CD4-positive, alpha-beta T cell treated with Interferon gamma for 1 hour (primary cell): Measurements from ENCODE around the gene LRRC28.

ENCODE experiments used
- DNase-seq: peaks from one replicate; pipeline ENCODE4 v3.0.0-alpha.2; 2020

The LRRC28 gene

DNA sequence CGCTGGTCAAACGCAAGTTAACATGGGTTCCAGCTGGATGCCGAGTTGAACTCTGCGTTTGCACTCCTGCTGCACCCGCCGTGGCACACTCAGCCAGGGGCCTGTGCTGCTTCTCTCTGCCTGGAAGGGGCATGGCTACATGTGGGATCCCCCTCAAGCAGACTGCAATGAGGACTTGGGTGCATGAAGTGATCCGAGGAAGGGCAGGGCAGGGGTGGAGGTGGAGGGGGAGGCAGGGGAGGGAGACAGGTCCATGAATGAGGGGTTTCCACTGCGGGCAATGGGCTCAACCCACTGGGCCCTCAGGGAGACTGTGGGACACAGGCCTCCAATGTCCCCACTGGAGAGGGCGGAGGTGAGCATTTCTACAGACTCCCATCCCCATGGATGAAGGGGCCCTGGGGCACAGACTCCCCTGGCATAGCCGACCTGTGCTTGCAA, 172.9 kb downstream of the LRRC28 start:
- DNase-seq = no peak

DNA sequence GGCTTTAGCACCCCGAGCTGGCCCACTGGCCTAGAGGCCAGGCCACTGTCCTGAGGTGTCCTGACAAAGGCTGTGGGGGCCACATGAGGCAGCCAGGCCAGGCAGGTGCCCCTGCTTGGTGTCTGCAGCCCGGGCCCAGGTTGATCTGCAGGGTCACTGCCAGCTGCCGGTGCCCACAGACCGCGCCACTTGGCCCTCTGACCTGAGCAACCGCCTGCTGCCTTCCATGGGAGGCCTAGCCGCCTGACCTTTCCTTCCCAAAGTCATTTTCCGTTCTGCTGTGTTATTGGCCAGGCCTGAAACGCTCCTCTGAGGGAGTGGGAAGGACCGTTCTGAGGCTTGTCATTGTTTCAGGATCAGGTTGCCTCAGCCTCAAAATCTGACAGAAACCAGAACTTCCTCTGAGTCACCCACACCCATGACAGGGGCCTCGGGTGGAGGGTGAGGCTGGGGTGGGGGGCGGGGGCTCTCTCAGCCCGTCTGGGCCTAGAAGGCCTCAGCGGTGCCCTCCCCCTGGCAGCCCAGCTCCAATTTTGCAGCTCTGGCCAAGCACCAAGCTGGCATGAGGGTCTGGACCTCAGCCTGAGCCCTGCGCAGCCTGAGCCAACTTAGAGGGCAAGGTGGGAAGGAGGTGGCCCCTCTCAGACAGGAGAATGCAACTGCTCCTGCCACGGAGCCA, 173.8 kb downstream of the LRRC28 start:
- peak; percentile 46 for DNase-seq

DNA sequence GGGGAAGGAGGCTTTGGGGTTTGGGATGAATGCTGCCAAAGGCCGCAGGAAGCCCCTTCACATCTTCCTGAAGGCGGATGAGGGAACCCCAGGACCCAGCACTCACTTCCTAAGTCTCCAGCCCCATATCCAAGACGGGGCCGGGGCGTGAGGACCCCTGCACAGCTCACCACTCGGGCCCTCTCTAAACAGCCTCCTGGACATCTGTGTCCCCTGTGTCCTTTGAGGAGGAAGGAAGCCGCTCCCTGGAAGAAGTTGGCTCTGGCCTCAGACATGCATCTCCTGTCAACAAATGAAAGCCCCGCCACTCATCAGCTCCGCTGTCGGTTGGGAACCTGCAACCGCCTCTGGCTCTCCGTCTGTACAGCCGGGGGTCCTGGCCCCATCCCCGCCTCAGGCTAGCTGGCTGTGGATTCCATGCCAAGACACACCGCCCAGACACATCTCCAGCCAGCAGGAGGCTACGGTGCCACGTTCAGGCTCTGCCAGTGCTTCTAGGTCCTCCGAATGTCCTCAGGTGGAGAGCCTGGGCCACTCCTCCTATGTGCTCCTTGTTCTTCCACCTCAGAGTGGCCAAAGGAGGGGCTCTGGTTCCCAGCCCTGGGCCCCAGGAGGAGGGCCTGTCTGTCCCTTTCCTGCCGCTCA, 174.5 kb downstream of the LRRC28 start:
- no peak for DNase-seq

DNA sequence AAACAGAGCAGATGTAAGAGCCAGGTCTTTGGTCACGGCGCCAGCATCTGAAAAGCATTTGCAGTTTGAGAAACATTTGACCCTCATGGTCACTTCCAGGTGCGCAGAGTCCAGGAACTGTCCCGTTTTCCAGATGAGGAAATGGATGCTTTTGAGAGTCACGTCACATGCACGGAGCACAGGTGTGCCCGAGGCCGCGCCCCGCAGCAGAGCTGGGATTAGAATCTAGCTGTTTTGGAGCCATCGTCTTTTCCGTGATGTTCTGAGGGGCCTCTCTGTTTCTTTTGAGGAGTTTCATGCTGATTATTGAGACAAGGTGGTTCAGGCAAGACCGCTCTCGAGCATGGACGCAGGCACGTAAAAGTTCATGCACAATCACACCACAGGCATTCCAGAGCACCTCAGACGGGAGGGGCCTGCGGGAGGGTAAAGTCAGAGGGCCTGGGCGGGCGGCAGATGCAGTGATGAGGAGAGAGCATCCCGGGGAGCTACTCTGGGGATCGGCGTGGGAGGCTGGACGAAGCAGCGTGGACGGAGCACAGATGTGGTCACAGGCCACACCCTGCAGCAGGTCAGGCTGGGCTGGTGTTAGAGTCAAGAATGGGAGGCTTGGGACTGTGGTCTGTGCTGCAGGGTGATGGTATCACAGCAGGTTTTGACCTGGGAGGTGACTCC, 175.3 kb downstream of the LRRC28 start:
- DNase-seq = no peak

DNA sequence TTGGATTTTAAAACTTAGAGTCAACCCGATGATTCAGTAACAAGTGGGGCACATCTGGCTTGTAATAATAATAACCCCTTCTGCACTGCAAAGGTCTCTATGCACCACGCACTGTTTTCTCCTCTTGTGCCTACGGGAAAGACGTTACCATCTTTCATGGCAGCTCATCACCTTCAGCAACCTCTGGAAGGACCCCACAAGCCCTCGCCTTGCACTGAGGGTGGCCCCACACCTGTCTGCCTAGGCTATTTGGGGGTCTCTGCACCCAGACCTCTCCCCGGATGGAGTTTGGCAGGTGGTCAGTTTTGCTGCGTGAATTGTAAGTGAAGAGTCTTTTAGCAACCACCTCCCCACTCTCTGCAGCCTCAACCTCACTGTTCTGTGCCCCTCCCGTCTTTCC, 175.9 kb downstream of the LRRC28 start:
- DNase-seq = no peak

DNA sequence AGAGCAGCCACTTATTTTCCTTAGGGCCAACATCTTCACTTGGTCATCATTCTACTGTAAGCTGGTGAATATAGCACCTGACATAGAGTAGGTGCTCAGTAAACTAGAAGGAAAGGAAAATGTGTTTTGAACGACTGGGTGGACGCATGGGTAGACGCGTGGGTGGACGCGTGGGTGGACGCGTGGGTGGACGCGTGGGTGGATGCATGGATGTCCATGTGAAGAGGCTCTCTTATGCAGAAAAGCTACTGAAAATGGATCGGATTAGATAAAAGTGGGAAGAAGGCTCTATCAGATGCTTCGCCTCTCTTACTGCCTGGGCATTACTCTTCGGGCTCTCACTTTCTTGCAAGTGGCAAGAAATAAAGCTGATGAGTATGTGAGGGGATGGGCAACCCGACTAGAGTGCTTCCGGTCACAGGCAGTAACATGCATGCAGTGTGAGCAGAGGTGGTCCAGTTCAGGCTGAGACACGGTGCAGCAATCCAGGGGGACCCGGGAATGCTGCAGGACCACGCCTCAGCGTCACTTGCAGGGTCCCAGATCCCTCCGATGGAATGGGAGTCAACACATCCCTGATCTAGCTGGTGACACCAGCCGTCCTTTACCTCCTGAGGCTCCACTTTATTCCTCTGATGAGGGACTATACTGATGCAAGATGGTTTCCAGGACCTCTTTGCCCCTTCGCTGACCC, 176.5 kb downstream of the LRRC28 start:
- no peak for DNase-seq

DNA sequence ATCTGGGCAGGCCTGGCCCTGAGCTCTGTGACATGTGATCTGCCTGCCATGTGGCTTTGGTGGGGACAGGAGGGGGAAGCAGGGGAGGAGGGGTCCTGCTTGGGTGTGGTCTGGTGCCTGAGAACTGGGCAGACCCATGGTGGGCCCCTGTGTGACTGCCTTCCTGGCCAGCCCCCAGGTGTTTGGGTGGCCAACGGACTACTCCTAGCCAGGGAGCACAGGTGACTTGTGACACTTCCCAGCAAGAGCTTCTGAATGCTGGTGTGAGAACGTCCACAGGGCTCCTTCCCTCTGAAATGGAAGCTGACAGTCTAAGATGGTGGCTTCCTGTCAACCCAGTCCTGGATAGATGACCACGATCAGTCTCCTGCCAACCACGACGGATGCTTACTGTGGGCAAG, 178.4 kb downstream of the LRRC28 start:
- no peak for DNase-seq

DNA sequence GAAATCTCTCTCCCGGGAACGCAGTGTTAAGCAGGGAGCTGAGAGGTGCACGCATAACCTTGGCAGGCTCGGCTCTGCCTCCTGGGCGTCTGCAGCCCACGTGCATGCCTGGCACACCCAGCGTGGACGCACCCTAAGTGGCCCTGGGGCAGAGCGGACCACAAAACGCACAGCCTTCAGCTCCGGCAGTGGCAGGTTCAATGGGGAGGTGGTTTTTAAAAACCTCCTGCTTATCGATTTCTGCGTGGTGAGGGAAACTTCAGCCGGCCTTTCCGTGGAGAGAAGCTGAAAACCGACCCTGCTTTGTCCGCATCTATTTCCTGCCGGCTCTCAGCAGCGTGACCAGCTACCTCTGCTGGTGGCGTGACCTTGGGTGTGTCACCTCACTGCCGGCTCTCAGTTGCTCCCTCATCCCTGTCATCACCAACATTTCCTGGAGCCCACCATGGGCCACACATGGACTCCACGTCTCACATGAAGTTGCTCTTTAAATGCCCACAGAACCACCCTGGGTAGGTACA, 179.7 kb downstream of the LRRC28 start:
- DNase-seq = no peak

DNA sequence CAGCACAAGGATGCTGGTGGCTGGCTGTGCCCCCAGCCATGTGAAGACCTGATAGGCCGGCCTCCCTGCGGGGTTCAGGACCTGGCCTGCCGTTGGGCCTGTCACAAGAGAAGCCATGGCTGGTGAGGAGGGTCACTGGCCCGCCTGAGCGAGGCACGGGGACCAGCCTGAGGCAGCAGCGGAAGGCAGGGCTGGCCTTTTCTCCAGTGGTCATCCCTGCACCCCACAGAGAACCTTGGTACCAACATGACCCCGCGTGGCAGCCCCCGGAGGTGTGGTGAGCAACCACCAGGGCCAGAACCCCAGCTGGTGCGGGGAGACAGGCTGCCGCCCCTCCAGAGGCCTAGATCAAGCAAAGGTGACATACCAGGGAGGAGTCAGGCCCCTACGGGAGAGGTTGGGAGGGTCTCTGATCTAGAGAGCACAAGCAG, 180.4 kb downstream of the LRRC28 start:
- no peak for DNase-seq

DNA sequence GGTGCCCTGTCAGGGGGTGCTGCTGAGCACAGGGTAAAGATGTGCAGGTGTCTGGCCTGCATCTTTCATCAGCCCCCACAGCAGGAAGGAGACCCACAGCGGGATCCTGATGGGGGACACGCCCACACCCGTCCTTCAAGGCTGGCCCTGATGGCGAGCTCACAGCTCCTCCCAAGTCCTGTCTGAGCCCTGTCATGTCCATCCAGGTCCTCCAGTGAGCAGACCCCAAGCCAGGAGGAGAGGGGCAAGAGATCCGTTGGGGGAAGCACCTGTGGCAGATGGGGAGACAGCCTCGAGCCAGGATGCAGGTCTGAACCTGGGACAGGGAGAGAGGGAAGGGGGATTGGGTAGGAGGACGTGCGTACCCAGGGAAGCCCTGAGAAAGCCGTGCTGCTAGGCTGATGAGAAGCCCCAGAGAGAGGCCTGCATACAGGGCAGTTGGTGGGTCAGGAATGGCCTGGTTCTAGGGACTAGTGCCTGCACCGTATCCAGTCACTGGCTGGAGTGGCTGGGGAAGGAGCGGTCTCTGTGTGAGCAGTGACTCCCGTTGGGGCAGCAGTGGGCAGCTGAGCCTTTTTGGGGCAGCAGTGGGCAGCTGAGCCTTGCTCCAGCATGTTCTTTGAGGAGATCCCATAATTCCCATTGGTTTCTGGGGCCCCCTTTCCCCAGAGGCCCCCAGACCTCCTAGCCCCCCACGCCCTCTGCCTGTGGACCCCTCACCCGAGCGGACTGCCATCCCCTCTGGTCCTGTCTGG, 181.2 kb downstream of the LRRC28 start:
- DNase-seq = no peak

DNA sequence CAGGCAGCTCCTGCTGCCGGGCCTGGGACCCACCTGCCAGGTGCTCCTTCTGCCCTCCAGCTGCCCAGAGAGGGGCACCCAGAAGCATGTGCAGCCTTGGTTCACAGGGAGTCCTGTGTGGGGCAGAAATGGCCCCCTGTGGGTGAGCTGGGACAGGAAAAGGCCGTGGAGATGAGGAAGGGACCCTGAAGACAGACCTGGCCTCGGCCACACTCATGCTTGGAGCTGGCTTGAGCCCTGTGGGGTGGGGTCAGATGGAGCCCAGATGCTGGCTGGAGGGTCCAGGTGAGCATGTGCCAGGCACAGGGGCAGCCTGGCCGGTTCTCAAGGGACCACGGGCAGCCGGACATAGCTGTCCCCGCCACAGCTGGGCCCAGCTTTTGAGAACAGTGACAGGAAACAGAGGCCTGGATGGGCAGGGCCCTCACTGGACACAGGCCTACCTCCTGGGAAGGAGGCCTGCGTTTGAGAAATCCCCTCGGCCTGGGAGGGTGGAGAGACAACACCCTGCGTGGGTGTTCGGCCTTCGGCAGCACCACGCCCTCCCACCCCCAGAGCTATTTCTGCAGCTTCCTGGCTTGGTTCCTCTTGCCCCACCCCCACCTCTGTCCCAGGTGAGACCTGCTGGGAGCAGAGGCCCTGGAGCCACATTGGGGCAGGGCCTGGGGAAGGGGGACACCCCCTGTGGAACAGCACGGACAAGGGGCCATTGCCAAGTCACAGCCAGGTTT, 181.9 kb downstream of the LRRC28 start:
- DNase-seq = peak; percentile 46

DNA sequence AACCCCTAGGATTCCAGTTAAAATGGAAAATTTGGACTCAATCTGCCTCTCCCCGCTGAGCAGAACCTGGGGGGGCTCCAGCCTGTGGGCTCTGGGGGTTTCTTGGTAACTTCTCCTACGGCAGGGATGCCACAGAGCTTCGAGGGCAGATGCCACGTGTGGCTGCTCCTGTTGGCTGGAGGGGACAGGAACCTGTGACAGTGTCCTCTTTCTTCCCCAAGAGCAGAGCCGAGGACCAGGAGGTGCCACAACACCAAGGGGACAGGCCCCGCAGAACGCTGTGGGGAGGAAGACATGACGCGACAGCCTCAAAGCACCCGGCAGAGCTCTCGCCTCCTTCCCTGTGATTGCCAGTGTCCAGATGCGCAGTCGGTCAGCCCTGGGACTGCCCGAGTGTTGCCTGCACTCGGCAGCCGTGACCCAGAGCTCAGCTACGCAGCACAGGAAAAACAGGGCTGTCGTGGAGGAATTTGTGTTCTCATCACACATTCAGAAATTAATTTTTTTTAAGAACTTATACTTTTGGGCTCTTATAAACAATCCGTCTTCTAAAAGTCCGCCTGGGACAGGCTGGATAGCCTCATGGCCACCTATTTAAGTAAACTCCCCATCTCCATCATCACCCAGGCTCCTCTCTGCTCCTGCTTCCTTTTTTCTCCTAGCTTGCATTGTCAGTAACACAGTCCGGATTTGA, 182.6 kb downstream of the LRRC28 start:
- DNase-seq = no peak

DNA sequence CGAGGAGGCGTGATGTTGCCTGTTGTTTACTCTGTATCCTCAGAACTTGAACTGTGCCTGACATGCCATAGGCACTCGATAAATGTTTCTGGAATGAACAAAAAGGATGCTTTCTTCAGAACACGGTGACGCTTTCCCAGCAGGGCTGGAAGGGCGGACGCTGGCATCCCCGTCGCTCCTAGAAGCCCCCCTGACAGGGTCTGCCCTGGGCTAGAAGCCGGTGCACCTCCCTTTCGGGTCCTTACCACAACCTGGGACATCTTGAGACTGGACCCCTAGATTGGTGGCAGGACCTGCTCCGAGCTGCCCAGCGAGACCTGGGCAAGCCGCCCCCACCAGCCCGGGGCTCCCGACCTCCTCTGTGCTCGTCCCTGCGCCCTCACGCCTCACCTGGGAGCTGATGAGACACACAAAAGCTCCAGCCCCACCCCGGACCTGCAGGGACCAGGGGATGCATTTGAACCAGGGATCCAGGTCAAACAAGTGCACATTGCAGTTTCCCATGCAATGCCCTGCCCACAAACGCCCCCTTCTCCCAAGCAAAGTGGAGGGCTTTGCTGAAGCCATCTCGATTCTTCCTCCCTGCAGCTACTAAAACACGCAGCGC, 183.3 kb downstream of the LRRC28 start:
- no peak for DNase-seq

DNA sequence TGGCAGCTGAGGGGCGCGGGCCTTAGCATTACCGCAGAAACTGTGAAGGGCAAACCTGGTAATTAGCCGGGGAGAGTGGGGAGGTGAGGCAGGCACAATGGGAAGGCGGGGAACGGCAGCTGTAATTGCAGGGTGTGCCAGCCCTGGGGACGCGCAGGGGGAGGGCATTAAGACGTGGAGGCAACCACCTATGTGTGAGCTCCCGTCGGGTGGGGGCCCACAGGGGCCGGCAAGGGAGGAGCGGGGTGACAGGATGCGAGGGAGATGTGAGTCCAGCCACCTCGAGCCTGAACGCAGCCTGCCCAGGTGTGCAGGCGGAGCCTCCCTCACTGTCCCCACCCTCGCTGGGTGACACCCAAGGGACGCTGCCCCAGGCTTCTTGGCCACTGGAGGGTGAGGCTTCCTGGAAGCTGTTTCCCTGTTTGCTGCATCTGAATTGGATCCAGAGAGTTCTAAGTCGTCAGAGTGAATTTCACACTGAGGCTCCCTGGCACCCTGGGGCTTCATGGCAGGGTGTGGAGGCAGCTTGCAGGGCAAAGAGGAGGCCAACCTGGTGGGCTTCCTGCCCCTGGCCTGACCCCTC, 183.9 kb downstream of the LRRC28 start:
- DNase-seq = no peak

DNA sequence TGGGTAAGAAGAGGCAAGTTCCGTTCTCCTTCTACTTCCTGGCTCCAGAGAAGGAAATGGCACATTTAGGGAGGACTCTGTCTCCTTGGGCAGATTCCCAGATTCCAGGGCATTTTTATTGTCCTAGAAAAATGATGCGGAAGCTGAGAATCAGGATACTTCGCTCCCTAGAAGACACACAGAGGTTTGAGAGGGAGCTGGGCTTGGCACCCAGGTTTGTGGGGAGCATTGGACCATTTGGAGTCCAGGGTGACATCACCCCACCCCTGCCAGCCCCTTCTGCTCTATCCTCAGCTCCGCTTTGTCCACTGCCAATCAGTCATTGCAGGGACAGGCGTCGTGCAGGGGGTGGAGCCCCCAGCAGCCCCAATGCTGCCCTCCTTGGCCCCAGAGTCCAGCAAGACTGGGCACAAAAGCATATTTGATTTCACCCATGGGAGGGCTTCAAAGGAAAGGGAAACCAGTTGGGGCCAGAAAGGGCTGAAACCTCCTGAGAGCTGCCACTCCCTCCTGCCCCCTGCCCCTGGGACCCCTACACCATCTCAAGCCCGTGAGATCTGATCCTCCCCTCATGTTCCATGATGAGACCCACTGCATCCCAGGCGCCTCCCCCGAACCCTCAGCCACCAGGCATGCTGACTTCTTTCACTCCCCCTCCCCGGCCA, 184.7 kb downstream of the LRRC28 start:
- DNase-seq = no peak

DNA sequence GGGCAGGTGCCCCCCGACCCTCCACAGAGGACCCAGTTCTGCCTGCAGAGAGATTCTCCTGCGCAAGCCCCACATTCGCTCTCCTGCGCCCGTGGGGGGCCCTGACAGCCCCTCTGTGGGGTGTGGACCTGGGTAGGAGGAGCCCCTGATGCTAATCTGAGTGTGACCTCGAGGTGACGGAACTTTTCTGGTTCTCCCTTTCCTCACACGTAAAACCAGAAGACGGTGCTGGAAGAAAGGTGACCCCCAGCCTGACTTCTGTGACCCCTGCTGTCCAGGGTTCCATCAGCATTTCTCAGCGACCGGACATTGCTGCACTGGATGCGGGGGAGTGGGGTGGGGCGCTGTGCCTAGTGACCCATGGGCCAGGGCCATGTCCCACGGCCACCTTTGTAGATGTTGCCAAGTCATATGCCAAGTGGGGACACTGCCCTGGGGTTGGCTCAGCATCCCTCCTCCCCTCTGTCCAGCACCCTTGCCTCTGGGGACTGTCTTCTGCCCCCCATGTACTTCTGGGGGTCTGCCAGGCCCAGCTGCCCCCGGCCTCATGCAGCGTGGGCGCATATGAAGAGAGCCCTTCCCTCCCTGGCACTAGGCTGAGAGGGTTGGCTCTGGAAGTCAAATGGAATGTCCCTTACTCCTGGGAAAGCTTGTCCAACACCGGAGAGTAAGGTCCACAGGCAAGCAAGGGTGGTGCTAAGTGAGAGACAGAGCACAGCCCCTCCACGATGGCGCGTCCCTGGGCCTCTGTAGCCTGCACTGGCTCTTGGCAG, 185.4 kb downstream of the LRRC28 start:
- DNase-seq = no peak

DNA sequence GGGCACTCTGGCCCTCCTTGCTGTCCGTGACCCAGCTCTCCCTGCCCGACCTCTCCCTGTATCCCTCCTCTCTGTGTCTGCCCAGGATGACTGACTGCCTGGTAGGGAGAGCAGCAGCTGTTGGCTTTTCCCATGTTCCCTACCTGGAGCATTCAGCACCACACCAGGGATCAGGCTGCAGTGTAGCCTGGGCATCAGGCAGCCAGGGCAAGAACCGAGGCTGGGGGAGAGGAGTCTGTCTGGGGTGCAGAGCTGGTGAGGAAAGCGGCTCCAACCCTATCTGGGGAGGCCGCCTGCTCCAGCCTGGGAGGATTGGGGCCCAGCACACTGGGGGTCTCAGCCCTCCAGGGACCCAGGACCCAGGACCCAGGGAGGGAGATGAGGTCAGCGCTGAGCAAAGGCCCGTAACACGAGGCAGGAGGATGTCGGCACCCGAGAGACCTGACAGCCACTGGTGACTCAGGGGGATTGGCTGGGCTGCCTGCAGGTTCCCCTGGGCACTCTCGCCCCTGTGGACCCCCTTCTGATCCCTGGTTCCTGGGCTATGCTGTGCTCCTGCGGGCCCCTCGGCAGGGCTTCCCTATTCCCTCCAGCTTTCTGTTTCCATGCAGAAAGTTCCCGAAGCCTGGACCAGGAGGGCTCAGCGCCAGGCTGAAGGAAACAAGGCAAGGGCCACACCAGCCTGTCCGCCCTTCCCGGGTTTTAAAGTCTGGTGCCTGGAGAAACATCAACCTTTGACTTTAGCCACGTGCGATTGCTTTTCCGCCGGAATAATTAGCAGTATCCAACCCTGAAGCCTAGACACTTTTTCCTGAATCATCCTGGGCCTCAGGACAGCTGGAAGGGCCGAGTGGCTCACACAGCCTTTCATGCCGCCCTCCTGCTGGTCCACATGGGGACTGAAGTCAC, 186.3 kb downstream of the LRRC28 start:
- no peak for DNase-seq

DNA sequence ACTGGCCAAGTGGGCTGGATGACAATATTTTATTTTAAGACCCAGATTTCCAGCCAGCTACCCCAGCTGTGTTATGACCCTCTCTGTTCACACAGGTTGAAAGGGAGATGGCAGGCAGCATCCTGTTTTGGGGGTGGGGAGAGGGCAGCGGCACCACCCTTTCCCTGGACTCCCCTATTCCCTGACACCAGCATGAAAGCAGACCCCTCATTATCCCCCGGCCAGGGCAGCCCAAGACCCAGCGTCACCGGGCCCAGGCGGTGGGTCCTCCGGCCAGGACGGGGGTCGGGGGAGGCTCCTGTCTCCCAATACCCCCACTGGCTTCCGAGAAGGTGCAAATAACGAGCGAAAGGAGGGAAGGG, 186.9 kb downstream of the LRRC28 start:
- DNase-seq = no peak
